Liver (tissue), 9 donors: ENCODE data around the gene CEMP1. TPM values are rescaled to one million over a fixed set of nuclear protein-coding genes. Genes with fewer than 3 reads are reported as not detected.

Experiments
- DNase-seq: peaks from one replicate; pipeline ENCODE4 v3.0.0-alpha.2; 2017; ENCODE audit warnings: low spot score
- H3K27ac ChIP-seq, 2 donors: one replicate each; pipeline ENCODE4 v1.7.0; 2013; ENCODE audit warnings: inconsistent platforms in 2 of 2, low read length in 2 of 2, control low read depth in 1 of 2, low read depth in 1 of 2, mild to moderate bottlenecking in 1 of 2
- H3K27me3 ChIP-seq, 4 donors: one replicate each; pipeline versions ENCODE4 v1.6.1 to v1.7.0; 2013; ENCODE audit warnings: low read length in 3 of 4, inconsistent platforms in 1 of 4, mild to moderate bottlenecking in 1 of 4, moderate library complexity in 1 of 4; ENCODE audit not compliant: control insufficient read depth in 4 of 4, insufficient read depth in 4 of 4
- H3K36me3 ChIP-seq, 4 donors: one replicate each; pipeline versions ENCODE4 v1.6.1 to v1.7.0; 2013; ENCODE audit warnings: low read length in 3 of 4, mild to moderate bottlenecking in 3 of 4, low read depth in 1 of 4, moderate library complexity in 1 of 4; ENCODE audit not compliant: control insufficient read depth in 4 of 4, insufficient read depth in 3 of 4
- H3K4me1 ChIP-seq, 4 donors: one replicate each; pipeline versions ENCODE4 v1.6.1 to v1.7.0; 2013; ENCODE audit warnings: low read length in 3 of 4, mild to moderate bottlenecking in 3 of 4, moderate library complexity in 1 of 4; ENCODE audit not compliant: control insufficient read depth in 4 of 4, insufficient read depth in 4 of 4
- H3K4me3 ChIP-seq, 3 donors: one replicate each; pipeline versions ENCODE4 v1.6.1 to v1.7.0; 2013; ENCODE audit warnings: low read length in 3 of 3, control low read depth in 1 of 3, low read depth in 1 of 3, mild to moderate bottlenecking in 1 of 3
- H3K9ac ChIP-seq, 2 donors: one replicate each; pipeline ENCODE4 v1.7.0; 2013; ENCODE audit warnings: low read length in 2 of 2, mild to moderate bottlenecking in 2 of 2, moderate library complexity in 2 of 2, control low read depth in 1 of 2, low read depth in 1 of 2
- H3K9me3 ChIP-seq, 4 donors: one replicate each; pipeline versions ENCODE4 v1.6.1 to v1.7.0; 2013; ENCODE audit warnings: low read length in 3 of 4; ENCODE audit not compliant: control insufficient read depth in 4 of 4
- ATF3 ChIP-seq: IDR thresholded peaks from 2 replicates; pipeline ENCODE4 v1.6.1; 2016; ENCODE audit warnings: antibody characterized with exemption
- CTCF ChIP-seq: fragments of 150-350 bp; IDR thresholded peaks from 2 replicates; pipeline ENCODE4 v1.5.1; 2017; ENCODE audit warnings: improper control_type of control experiment, low read depth, low read length; ENCODE audit not compliant: missing input control
- EGR1 ChIP-seq, 2 donors: IDR thresholded peaks; 2 replicates each; pipeline ENCODE4 v1.6.1; 2016 to 2018; ENCODE audit warnings: antibody characterized with exemption in 2 of 2, low read depth in 2 of 2
- FOXA1 ChIP-seq: IDR thresholded peaks from 2 replicates; pipeline ENCODE4 v1.6.1; 2016; ENCODE audit warnings: antibody characterized with exemption
- FOXA2 ChIP-seq: IDR thresholded peaks from 2 replicates; pipeline ENCODE4 v1.6.1; 2016; ENCODE audit warnings: antibody characterized with exemption
- GABPA ChIP-seq, 2 donors: IDR thresholded peaks in 1 of 2; conservative IDR thresholded peaks in 1 of 2; 2 replicates each; pipeline ENCODE4 v1.6.1; 2016; ENCODE audit warnings: antibody characterized with exemption in 2 of 2, mild to moderate bottlenecking in 1 of 2, moderate library complexity in 1 of 2
- HNF4A ChIP-seq, 2 donors: conservative IDR thresholded peaks; 2 replicates each; pipeline ENCODE4 v1.6.1; 2016; ENCODE audit warnings: antibody characterized with exemption in 2 of 2, mild to moderate bottlenecking in 2 of 2
- HNF4G ChIP-seq: IDR thresholded peaks from 2 replicates; pipeline ENCODE4 v1.6.1; 2016; ENCODE audit warnings: antibody characterized with exemption
- JUND ChIP-seq, 2 donors: IDR thresholded peaks; 2 replicates each; pipeline ENCODE4 v1.6.1; 2016; ENCODE audit warnings: antibody characterized with exemption in 2 of 2
- MAX ChIP-seq: IDR thresholded peaks from 2 replicates; pipeline ENCODE4 v1.6.1; 2016; ENCODE audit warnings: antibody characterized with exemption
- NR2F2 ChIP-seq: IDR thresholded peaks from 2 replicates; pipeline ENCODE4 v1.6.1; 2016; ENCODE audit warnings: antibody characterized with exemption
- REST ChIP-seq: IDR thresholded peaks from 2 replicates; pipeline ENCODE4 v1.6.1; 2016; ENCODE audit warnings: antibody characterized with exemption, mild to moderate bottlenecking
- RXRA ChIP-seq, 2 donors: IDR thresholded peaks; 2 replicates each; pipeline ENCODE4 v1.6.1; 2017 to 2018; ENCODE audit warnings: antibody characterized with exemption in 2 of 2, mild to moderate bottlenecking in 1 of 2
- SP1 ChIP-seq: IDR thresholded peaks from 2 replicates; pipeline ENCODE4 v1.6.1; 2018; ENCODE audit warnings: antibody characterized with exemption, mild to moderate bottlenecking
- TAF1 ChIP-seq: conservative IDR thresholded peaks from 2 replicates; pipeline ENCODE4 v1.6.1; 2016; ENCODE audit warnings: antibody characterized with exemption, mild to moderate bottlenecking
- YY1 ChIP-seq: IDR thresholded peaks from 2 replicates; pipeline ENCODE4 v1.6.1; 2016; ENCODE audit warnings: antibody characterized with exemption, mild to moderate bottlenecking
- ZBTB33 ChIP-seq: IDR thresholded peaks from 2 replicates; pipeline ENCODE4 v1.6.1; 2016; ENCODE audit warnings: antibody characterized with exemption
- WGBS: extraction: QIAGEN DNeasy Blood & Tissue Kit; methylation state at CpG from one replicate; pipeline ENCODE4 v1.1.7; 2013; 5-methylcytosine and 5-hydroxymethylcytosine counted together
- polyA plus RNA-seq, 2 donors: library from polyadenylated mRNA; stranded (reverse) in 1 of 2; unstranded in 1 of 2; fragments of 200-250 nt in 1 of 2; fragments of >200 nt in 1 of 2; fragmentation: Nextera tagmentation in 1 of 2; extraction: Ambion mirVana in 1 of 2; gene quantifications; one replicate each; pipeline versions ENCODE4 v1.2.1 to v1.2.3, GENCODE V29; 2013 to 2015
- total RNA-seq, 2 donors: library from RNA; depleted of rRNA; stranded (reverse); fragments of >200 nt; gene quantifications; one replicate each; pipeline ENCODE4 v1.2.3, GENCODE V29; 2014
- donor health status: healthy.
- donor health status: healthy.
- donor health status: healthy.
- donor health status: healthy.
- donor health status: healthy.

The CEMP1 gene
- total and polyA plus RNA-seq, 4 donors, result 0.06 to 1.6 (median 0.20) TPM

GRCh38 chr16:2511128-2511800 lies 19.9 kb downstream of the CEMP1 start (continued):
- TF ChIP-seq CTCF (no peak), MAX (no peak)

- Histone ChIP-seq H3K36me3 (no peaks in the 10 kb centered on the region), H3K4me3 (no peak overlapping the region), H3K9me3 (no peaks in the 10 kb centered on the region), H3K27me3 (no peaks in the 10 kb centered on the region), H3K4me1 (peaks cover 0 to 9% (median 3%) of the 10 kb centered on the region in 4 donors), H3K27ac (no peak overlapping the region), H3K9ac (no peak overlapping the region)
- no peak for DNase-seq
- TF ChIP-seq REST (no peak), FOXA1 (no peak), MAX (no peak), EGR1 (IDR thresholded peaks at IDR 0.05; ENCODE audit: low read depth in 2 of 2) (no peak), SP1 (no peak), HNF4A (conservative IDR thresholded peaks at IDR 0.05) (no peak), JUND (IDR thresholded peaks at IDR 0.05) (no peak), HNF4G (no peak), FOXA2 (no peak), CTCF (no peak), YY1 (no peak), ATF3 (no peak), GABPA (IDR thresholded peaks at IDR 0.05 in 1 of 2, conservative IDR thresholded peaks at IDR 0.05 in 1 of 2) (no peak), RXRA (IDR thresholded peaks at IDR 0.05) (no peak), NR2F2 (no peak), TAF1 (no peak), ZBTB33 (no peak)
- WGBS, result 93% methylated on average over 18 of the region's 18 CpGs
Measured at GRCh38 chr16:2508722-2509400, 22.3 kb downstream of the CEMP1 start.
